Thyroid gland (tissue), 4 donors: ENCODE results near the gene NIPBL. TPM values are rescaled to one million over a fixed set of nuclear protein-coding genes. Genes with fewer than 3 reads are reported as not detected.

Experiments used
- DNase-seq, 2 donors: peaks; one replicate each; pipeline ENCODE4 v3.0.0-alpha.2; 2019
- H3K27ac ChIP-seq, 3 donors: fragments of 200-600 bp; sonication (generic); 1 replicate in 2 of 3; 2 replicates in 1 of 3; pipeline ENCODE4 v1.5.1; 2016 to 2019; ENCODE audit warnings: mild to moderate bottlenecking in 1 of 3, moderate library complexity in 1 of 3
- H3K27me3 ChIP-seq: fragments of 200-600 bp; sonication (generic); one replicate; pipeline ENCODE4 v1.5.1; 2019
- H3K36me3 ChIP-seq, 2 donors: fragments of 200-600 bp; sonication (generic); one replicate each; pipeline ENCODE4 v1.5.1; 2016 to 2019
- H3K4me1 ChIP-seq, 2 donors: fragments of 200-600 bp; sonication (generic); one replicate each; pipeline ENCODE4 v1.5.1; 2017 to 2019
- H3K4me3 ChIP-seq, 3 donors: fragments of 200-600 bp; sonication (generic); replicated peaks in 1 of 3; 1 replicate in 2 of 3; 2 replicates in 1 of 3; pipeline ENCODE4 v1.5.1; 2016; ENCODE audit warnings: mild to moderate bottlenecking in 1 of 3
- H3K9me3 ChIP-seq: fragments of 200-600 bp; sonication (generic); one replicate; pipeline ENCODE4 v1.5.1; 2017
- POLR2A ChIP-seq, 2 donors: fragments of 450-650 bp; IDR thresholded peaks; one replicate each; pipeline ENCODE4 v1.6.1; 2017; ENCODE audit warnings: antibody characterized with exemption in 2 of 2, mild to moderate bottlenecking in 2 of 2, moderate library complexity in 1 of 2
- WGBS, 2 donors: methylation state at CpG; one replicate each; pipeline ENCODE4 v1.1.5; 2017; 5-methylcytosine and 5-hydroxymethylcytosine counted together
- intact Hi-C: fragments of 100-400 bp; cut with DNase I; formaldehyde crosslinking; loops from one replicate; pipeline ENCODE4 v1.15.1; 2023
- total RNA-seq, 4 donors: library from RNA; depleted of rRNA; stranded (reverse); fragments of >200 nt; gene quantifications; one replicate each; pipeline ENCODE4 v1.2.3, GENCODE V29; 2016
- TF ChIP-seq, protein P1 (sequence below), 6 experiments: fragments of 200-600 bp in 3 of 6; fragments of 450-650 bp in 3 of 6; sonication (generic) in 3 of 6; IDR thresholded peaks; one replicate each; pipeline ENCODE4 v1.5.1; 2016 to 2019; ENCODE audit warnings: antibody characterized with exemption in 6 of 6, mild to moderate bottlenecking in 2 of 6, inconsistent platforms in 1 of 6, moderate library complexity in 1 of 6

Gene NIPBL
- total RNA-seq, 4 donors from 2014 or later: 62.1 to 145 (median 87.8) TPM

DNA sequence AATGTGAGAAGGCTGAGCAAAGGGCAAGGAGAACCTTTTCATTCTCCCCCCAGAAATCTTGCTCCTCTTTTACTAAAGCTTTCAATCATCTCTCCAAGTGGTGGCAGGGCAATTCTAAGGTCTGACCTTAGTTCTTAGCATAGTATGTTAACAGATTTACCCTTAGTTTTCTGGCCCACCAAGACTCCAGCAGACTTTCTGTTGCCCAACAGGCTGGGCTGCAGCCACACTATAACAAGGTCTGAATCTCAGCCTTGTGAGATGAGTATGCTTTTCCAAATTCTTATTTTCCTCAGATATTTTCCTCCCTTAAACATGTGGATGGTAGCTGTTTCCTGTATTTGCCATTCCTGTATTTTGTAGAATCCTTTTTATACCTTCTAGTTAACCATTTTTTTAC is 69.5 kb downstream of the NIPBL start:
- no peaks in the 10 kb centered on the region for H3K36me3 ChIP-seq
- intact Hi-C loops: no loop called here
- no peak for DNase-seq
- no peaks in the 10 kb centered on the region for H3K9me3 ChIP-seq
- no peak for TF ChIP-seq POLR2A (IDR thresholded peaks at IDR 0.05)
- H3K27me3 ChIP-seq: no peaks in the 10 kb centered on the region
- no peak overlapping the region for H3K4me3 ChIP-seq
- peaks cover 9 to 13% of the 10 kb centered on the region in 2 donors for H3K4me1 ChIP-seq
- H3K27ac ChIP-seq: no peak overlapping the region

DNA sequence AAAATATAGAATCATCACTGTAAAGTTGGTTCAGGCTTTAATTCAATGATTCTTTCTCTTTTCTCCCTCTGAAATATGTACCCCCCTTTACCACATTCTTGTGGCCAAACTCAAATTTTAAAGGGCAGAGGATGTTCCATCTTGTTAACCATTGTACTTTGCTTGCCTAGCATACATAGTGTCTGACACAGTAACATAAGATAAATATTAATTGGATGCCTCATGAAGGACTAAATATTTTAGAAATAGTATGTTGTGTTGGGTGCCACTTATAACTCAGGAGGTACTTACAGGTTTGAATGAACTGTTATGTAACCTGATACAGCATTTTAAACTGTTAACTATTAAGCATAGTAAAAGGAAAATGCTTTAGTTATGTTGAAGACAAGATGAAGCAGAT is 71.5 kb downstream of the NIPBL start:
- no peaks in the 10 kb centered on the region for H3K9me3 ChIP-seq
- H3K36me3 ChIP-seq: no peaks in the 10 kb centered on the region
- DNase-seq: no peak
- H3K27ac ChIP-seq: no peak overlapping the region
- TF ChIP-seq, protein P1, sequence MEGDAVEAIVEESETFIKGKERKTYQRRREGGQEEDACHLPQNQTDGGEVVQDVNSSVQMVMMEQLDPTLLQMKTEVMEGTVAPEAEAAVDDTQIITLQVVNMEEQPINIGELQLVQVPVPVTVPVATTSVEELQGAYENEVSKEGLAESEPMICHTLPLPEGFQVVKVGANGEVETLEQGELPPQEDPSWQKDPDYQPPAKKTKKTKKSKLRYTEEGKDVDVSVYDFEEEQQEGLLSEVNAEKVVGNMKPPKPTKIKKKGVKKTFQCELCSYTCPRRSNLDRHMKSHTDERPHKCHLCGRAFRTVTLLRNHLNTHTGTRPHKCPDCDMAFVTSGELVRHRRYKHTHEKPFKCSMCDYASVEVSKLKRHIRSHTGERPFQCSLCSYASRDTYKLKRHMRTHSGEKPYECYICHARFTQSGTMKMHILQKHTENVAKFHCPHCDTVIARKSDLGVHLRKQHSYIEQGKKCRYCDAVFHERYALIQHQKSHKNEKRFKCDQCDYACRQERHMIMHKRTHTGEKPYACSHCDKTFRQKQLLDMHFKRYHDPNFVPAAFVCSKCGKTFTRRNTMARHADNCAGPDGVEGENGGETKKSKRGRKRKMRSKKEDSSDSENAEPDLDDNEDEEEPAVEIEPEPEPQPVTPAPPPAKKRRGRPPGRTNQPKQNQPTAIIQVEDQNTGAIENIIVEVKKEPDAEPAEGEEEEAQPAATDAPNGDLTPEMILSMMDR (IDR thresholded peaks at IDR 0.05): no peak
- TF ChIP-seq POLR2A (IDR thresholded peaks at IDR 0.05): no peak
- intact Hi-C loops: no loop called here
- no peak overlapping the region for H3K4me3 ChIP-seq
- no peaks in the 10 kb centered on the region for H3K27me3 ChIP-seq
- H3K4me1 ChIP-seq: peaks cover 9 to 12% of the 10 kb centered on the region in 2 donors

DNA sequence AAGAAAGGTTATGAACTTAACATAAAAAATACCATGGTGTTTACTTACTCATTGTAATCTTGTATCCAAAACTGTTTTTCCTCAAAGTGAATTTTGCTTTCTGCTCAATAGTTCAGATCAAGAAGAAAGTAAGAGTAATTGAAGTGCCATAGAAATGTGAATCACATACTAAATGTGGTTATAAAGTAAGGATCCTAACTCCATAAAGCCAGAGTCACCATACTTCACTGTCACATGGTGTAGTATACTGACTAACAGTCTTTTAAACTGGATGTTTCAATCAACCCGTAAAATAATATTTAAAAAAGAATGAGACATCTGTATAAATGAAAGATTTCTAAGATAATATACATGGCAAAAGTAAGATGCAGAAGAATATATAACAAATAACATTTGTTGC is 72.1 kb downstream of the NIPBL start:
- no peaks in the 10 kb centered on the region for H3K36me3 ChIP-seq
- no peak for TF ChIP-seq POLR2A (IDR thresholded peaks at IDR 0.05)
- TF ChIP-seq, protein P1 (IDR thresholded peaks at IDR 0.05): no peak
- intact Hi-C loops: no loop called here
- no peak overlapping the region for H3K27ac ChIP-seq
- no peak overlapping the region for H3K4me3 ChIP-seq
- H3K27me3 ChIP-seq: no peaks in the 10 kb centered on the region
- H3K4me1 ChIP-seq: peaks cover 12 to 15% of the 10 kb centered on the region in 2 donors
- H3K9me3 ChIP-seq: no peaks in the 10 kb centered on the region
- no peak for DNase-seq
- 93 to 94% methylated on average over 1 of the region's 1 CpG for WGBS, 2 donors

DNA sequence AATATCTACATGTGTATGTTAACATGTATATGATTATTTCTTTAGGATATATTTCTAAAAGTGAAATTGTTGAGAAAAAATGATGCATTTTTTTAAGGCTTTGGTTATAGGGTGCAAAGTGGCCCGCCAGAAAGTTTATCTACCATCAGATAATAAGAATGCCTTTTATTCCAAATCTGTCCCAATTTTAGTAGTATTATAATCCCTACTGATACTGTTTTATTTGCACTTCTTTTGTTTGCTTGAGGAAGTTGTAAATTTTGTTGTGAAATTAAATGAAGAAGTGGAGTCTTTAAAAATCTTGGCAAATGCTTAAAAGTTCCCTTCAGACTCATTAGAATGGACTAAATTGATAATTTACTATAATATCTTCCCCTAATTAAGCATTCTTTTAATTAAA is 73.0 kb downstream of the NIPBL start:
- Histone ChIP-seq H3K27me3 (no peaks in the 10 kb centered on the region), H3K4me1 (peaks cover 12 to 15% of the 10 kb centered on the region in 2 donors), H3K4me3 (no peak overlapping the region), H3K9me3 (no peaks in the 10 kb centered on the region), H3K27ac (no peak overlapping the region), H3K36me3 (no peaks in the 10 kb centered on the region)
- no peak for TF ChIP-seq POLR2A (IDR thresholded peaks at IDR 0.05)
- TF ChIP-seq, protein P1 (IDR thresholded peaks at IDR 0.05): no peak
- WGBS, 2 donors: 93 to 96% methylated on average over 1 of the region's 1 CpG
- DNase-seq: no peak
- intact Hi-C loops: no loop called here

DNA sequence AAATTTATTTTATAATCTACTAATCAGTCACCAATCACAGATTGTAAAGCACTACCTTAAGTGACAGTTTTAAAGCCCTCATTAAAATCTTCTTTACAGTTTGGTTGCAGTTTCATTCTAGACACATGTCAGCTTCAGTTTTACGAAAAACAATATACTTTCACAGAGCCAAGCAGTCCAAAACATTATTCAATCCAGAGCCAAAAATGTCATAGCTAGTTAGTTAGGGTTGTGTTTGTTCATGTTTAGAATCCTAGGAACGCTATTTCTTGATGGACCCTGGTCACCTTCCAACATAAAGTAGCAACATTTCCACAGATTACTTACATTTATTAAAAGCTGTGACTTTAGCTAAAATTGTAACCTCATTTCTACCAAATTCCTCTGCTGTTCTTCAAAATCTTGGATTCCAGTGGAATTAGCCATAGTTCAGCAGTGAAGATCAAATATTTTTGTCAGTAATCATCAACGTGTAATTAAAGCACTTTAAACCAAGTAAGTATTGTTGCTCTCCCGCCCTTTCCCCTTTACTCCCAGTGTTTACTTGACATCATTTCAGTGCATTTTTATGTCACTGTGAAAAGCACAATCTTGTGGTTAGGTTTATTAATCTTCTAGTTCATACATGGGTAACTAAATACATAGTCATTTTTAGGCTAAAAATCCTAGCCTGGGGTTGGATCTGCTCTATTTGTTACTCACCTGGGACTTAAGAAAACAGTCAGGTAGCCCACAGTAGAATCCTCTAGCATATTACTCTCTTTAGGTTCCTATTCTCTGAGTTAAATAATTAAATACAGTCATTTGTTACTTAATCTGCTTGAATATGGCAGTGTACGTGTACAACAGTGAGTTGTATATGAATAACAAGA is 74.3 kb downstream of the NIPBL start:
- Histone ChIP-seq H3K4me3 (no peak overlapping the region), H3K4me1 (peaks cover 12 to 15% of the 10 kb centered on the region in 2 donors), H3K36me3 (no peaks in the 10 kb centered on the region), H3K9me3 (no peaks in the 10 kb centered on the region), H3K27ac (no peak overlapping the region), H3K27me3 (no peaks in the 10 kb centered on the region)
- no peak for TF ChIP-seq POLR2A (IDR thresholded peaks at IDR 0.05)
- TF ChIP-seq, protein P1 (IDR thresholded peaks at IDR 0.05): no peak
- DNase-seq: no peak
- intact Hi-C loops: no loop called here
- WGBS, 2 donors: 80 to 85% methylated on average over 5 of the region's 5 CpGs
